ENCODE data around the gene PLCG2.
"Not testable (repeated sequence)": the region's sequence is repeated elsewhere in the genome, so short reads cannot be mapped to it uniquely, and the experiment has no call there.

Gene PLCG2

DNA sequence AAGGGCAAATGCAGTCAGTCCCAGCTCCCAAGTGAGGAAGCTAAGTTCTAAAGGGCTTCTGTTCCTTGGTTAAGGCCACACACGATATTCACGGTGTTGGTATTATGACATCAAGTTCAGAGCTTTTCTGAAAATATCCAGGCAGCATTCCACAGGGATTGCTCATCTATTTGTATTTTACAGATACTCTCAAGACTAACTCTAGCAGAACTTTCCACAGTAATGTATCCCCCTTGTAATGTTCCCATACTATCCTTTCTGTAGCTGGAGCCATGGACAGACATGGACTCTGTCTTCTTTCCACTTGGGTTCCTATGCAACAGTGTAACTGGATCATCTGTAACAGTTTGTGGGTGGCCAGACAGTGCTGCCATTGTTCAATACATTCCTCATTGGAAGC is 218.6 kb downstream of the PLCG2 start:
- DNase-seq (ENCODE audit: low read depth): peak; percentile 84

DNA sequence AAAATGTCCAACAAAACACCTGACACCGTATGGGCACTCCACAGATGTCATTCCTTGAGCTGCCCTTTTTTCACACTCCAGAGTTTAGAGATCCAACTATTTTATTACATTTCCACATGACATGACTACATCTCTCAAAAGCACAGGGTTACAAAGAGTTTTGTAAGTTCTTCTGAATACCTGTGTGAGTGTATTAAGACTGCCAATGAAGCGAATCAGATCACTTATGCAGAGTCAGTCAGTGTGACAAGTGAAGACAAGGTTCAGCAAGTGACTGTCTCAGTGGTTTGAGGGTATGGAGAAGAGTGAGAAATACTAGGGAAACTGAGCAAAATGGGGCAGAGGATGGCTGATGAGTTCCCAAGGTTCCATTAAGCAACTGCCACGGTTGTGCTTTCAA is 223.7 kb downstream of the PLCG2 start:
- no peak for DNase-seq (ENCODE audit: low read depth)

- DNase-seq (ENCODE audit: low read depth): no peak
These were observed 225.5 kb downstream of the PLCG2 start for GRCh38 chr16:82004601-82005000.

- DNase-seq (ENCODE audit: low read depth): no peak
These were observed 226.1 kb downstream of the PLCG2 start for GRCh38 chr16:82005027-82005830.

DNA sequence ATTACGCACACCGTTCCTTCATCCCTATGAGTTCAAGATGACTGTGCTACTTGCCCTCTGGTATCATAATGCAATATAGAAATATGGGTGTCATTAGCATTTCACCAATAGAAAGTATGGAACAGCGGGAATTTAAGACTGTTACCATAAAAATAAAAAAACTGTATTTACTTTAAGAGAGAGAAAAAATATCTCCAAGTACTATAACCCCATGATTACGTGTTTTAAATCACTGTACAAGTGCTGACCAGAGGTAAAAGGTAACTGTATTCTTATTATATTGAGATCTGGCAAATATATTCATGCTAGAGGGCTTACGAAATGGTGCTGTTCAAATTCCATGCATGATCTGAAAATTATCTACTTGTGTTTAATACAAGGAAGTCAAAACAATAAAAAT is 226.9 kb downstream of the PLCG2 start:
- no peak for DNase-seq (ENCODE audit: low read depth)

- DNase-seq (ENCODE audit: low read depth): no peak
These were observed 228.1 kb downstream of the PLCG2 start for GRCh38 chr16:82007189-82007588.

- DNase-seq (ENCODE audit: low read depth): no peak
These were observed 230.0 kb downstream of the PLCG2 start for GRCh38 chr16:82008957-82009592.

DNA sequence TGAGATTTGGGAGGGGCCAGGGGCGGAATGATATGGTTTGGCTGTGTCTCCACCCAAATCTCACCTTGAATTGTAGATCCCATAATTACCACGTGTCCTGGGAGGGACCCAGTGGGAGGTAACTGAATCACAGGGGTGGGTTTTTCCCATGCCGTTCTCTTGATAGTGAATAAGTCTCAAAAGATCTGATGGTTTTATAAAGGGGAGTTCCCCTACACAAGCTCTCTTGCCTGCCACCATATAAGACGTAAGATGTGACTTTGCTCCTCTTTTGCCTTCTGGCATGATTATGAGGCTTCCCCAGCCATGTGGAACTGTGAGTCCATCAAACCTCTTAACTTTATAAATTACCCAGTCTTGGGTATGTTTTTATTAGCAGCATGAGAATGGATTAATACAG is 230.7 kb downstream of the PLCG2 start:
- DNase-seq (ENCODE audit: low read depth): not testable (repeated sequence)

DNA sequence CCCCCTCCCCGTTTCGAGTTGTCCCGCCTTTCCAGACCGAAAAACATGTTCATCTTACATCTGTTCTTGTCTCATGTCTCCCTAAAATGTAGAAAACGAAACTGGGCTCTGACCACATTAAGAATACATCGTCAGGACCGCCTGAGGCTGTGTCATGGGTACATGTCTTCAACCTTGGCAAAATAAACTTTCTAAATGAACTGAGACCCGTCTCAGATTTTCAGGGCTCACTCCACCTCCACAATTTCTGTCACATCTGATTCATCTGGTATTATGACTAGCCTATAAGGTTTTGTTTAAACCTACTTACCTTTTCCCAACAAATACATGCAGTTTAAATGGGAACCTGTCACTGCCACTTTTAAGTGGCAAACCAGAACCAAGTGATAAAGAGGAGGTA is 231.6 kb downstream of the PLCG2 start:
- no peak for DNase-seq (ENCODE audit: low read depth)

GRCh38 chr16:82011199-82011641 is 232.1 kb downstream of the PLCG2 start, which contains the start of gene SDR42E1:
Gene SDR42E1 (minus strand): TSS chr16:82011470. CDS start chr16:82000858, 10,612 bp downstream.
- DNase-seq (ENCODE audit: low read depth): no peak
